Activated CD8-positive, alpha-beta T cell treated with anti-CD3 and anti-CD28 coated beads for 36 hours (primary cell): ENCODE results near the gene ASTN2. TPM values are rescaled to one million over a fixed set of nuclear protein-coding genes. Genes with fewer than 3 reads are reported as not detected.
"Not testable (repeated sequence)": the region's sequence is repeated elsewhere in the genome, so short reads cannot be mapped to it uniquely, and the experiment has no call there.

Experiments used
- ATAC-seq: fragments of 200-7000 bp; cut with Tn5 transposase; one replicate; pipeline ENCODE4 v1.10.0; 2021; ENCODE audit warnings: mild to moderate bottlenecking, moderate library complexity
- CTCF ChIA-PET: fragments of 350-600 bp; sonication (Branson Sonifier 250); formaldehyde crosslinking; loops from one replicate; lab custom pipeline; 2021; ENCODE audit warnings: antibody characterized with exemption; lab: Charles Lee
- POLR2A ChIA-PET: fragments of 350-600 bp; sonication (Branson Sonifier 250); formaldehyde crosslinking; loops from one replicate; lab custom pipeline; 2021; ENCODE audit warnings: antibody characterized with exemption; lab: Charles Lee
- DNase-seq: peaks from one replicate; pipeline ENCODE4 v3.0.0-alpha.2; 2020
- H3K27ac Mint-ChIP-seq: one replicate; pipeline ENCODE4 v1.8.0; 2021; ENCODE audit warnings: mild to moderate bottlenecking, mixed read lengths
- H3K27me3 Mint-ChIP-seq: one replicate; pipeline ENCODE4 v1.8.0; 2021; ENCODE audit warnings: mixed read lengths
- H3K36me3 Mint-ChIP-seq: one replicate; pipeline ENCODE4 v1.8.0; 2021; ENCODE audit warnings: low read depth, mixed read lengths
- H3K4me1 Mint-ChIP-seq: one replicate; pipeline ENCODE4 v1.8.0; 2021; ENCODE audit warnings: low read depth, mixed read lengths
- H3K4me3 Mint-ChIP-seq: one replicate; pipeline ENCODE4 v1.8.0; 2021; ENCODE audit warnings: mild to moderate bottlenecking, moderate library complexity, mixed read lengths
- H3K9me3 Mint-ChIP-seq: one replicate; pipeline ENCODE4 v1.8.0; 2021; ENCODE audit warnings: mixed read lengths
- intact Hi-C: fragments of 100-400 bp; cut with micrococcal nuclease; formaldehyde crosslinking; loops from one replicate; pipeline ENCODE4 v1.10.0; 2022
- total RNA-seq, 2 experiments: library from RNA; stranded (reverse); gene quantifications; one replicate each; pipeline ENCODE4 v1.2.3, GENCODE V29; 2021
- TF ChIP-seq, protein P1 (sequence below): fragments of 200-600 bp; IDR thresholded peaks from one replicate; pipeline ENCODE4 v1.8.0; 2022; ENCODE audit warnings: antibody characterized with exemption, mild to moderate bottlenecking

Gene ASTN2
- total RNA-seq, 2 experiments from 2014 or later = 5.2 to 5.7 TPM

GRCh38 chr9:116842658-116843057 lies 572.2 kb downstream of the ASTN2 start:
- CTCF ChIA-PET = interaction anchor here (1.7 kb wide), 1 partner anchor 18 kb away, joined by 4 read pairs; no protein-coding TSS in a partner anchor
- Mint-ChIP-seq H3K4me1 (no peaks in the 10 kb centered on the region), H3K4me3 (no peak overlapping the region), H3K27me3 (no peaks in the 10 kb centered on the region), H3K9me3 (no peaks in the 10 kb centered on the region), H3K36me3 (no peaks in the 10 kb centered on the region), H3K27ac (no peak overlapping the region)
- POLR2A ChIA-PET = no interaction called here
- DNase-seq (no peak), ATAC-seq (no peak)
- intact Hi-C loops = no loop called here
- TF ChIP-seq, protein P1, sequence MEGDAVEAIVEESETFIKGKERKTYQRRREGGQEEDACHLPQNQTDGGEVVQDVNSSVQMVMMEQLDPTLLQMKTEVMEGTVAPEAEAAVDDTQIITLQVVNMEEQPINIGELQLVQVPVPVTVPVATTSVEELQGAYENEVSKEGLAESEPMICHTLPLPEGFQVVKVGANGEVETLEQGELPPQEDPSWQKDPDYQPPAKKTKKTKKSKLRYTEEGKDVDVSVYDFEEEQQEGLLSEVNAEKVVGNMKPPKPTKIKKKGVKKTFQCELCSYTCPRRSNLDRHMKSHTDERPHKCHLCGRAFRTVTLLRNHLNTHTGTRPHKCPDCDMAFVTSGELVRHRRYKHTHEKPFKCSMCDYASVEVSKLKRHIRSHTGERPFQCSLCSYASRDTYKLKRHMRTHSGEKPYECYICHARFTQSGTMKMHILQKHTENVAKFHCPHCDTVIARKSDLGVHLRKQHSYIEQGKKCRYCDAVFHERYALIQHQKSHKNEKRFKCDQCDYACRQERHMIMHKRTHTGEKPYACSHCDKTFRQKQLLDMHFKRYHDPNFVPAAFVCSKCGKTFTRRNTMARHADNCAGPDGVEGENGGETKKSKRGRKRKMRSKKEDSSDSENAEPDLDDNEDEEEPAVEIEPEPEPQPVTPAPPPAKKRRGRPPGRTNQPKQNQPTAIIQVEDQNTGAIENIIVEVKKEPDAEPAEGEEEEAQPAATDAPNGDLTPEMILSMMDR = no peak

DNA sequence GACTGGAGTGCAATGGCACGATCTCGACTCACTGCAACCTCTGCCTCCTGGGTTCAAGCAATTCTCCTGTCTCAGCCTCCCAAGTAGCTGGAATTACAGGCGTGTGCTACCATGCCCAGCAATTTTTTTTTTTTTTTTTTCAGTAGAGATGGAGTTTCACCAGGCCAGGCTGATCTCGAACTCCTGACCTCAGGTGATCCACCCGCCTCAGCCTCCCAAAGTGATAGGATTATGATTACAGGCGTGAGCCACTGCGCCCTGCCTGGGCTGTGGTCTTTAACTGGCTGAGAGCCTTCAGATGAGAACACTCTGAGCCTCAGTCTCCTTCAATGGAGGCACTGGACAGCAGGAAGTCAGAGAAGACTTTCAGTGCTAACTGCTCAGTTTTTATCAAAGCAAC lies 576.4 kb downstream of the ASTN2 start:
- CTCF ChIA-PET, H3K27ac Mint-ChIP-seq, POLR2A ChIA-PET, DNase-seq, H3K36me3 Mint-ChIP-seq, intact Hi-C loops, H3K4me1 Mint-ChIP-seq, ATAC-seq, H3K27me3 Mint-ChIP-seq, H3K4me3 Mint-ChIP-seq, H3K9me3 Mint-ChIP-seq: not testable (repeated sequence)

- intact Hi-C loops = no loop called here
- Mint-ChIP-seq H3K36me3 (no peaks in the 10 kb centered on the region), H3K27me3 (peaks cover 7% of the 10 kb centered on the region), H3K4me1 (no peaks in the 10 kb centered on the region), H3K27ac (no peak overlapping the region), H3K4me3 (no peak overlapping the region), H3K9me3 (no peaks in the 10 kb centered on the region)
- no peak for DNase-seq
- ChIA-PET CTCF (no interaction called here), POLR2A (no interaction called here)
- TF ChIP-seq, protein P1 = no peak
- no peak for ATAC-seq
Observed at GRCh38 chr9:116837018-116837989, 577.6 kb downstream of the ASTN2 start.

GRCh38 chr9:116830321-116830720 lies 584.5 kb downstream of the ASTN2 start:
- POLR2A ChIA-PET, H3K36me3 Mint-ChIP-seq, DNase-seq, CTCF ChIA-PET, H3K9me3 Mint-ChIP-seq, intact Hi-C loops, H3K27ac Mint-ChIP-seq, H3K4me3 Mint-ChIP-seq, H3K4me1 Mint-ChIP-seq, H3K27me3 Mint-ChIP-seq, ATAC-seq: not testable (repeated sequence)

DNA sequence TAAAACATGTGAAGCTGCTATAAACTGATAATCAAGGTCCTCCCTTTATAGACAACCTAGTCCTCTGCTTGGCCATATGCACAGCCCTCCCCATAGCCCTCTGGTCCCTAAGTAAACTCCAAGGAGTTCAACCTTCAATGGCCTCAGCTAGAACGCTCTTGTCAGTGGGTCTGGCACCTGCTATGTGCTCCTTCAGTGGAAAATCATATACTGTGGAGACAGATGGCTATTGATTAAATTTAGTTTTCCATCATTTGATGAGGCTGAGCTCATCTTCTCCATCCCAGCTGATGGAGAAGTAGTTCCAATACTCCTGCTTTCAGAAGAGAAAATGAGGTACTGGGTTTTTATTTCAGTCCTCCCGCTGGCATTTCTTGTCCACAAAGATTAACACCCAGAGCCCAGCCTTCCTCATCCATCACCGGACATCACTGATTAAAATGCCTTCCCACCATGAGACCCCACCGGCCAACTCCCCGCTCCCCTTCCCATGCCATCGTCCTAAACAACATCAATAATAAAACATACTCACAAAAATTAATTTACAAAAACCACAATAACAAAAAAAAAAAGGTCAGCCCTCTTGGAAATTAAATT lies 593.1 kb downstream of the ASTN2 start:
- Mint-ChIP-seq H3K4me1 (no peaks in the 10 kb centered on the region), H3K9me3 (no peaks in the 10 kb centered on the region), H3K4me3 (no peak overlapping the region), H3K27me3 (no peaks in the 10 kb centered on the region), H3K36me3 (no peaks in the 10 kb centered on the region), H3K27ac (no peak overlapping the region)
- ChIA-PET CTCF (no interaction called here), POLR2A (no interaction called here)
- DNase-seq = no peak
- TF ChIP-seq, protein P1 = no peak
- intact Hi-C loops = no loop called here
- no peak for ATAC-seq

- TF ChIP-seq, protein P1 = no peak
- ChIA-PET POLR2A (no interaction called here), CTCF (no interaction called here)
- Mint-ChIP-seq H3K36me3 (no peaks in the 10 kb centered on the region), H3K27ac (no peak overlapping the region), H3K27me3 (peaks cover 3% of the 10 kb centered on the region), H3K4me3 (no peak overlapping the region), H3K9me3 (no peaks in the 10 kb centered on the region), H3K4me1 (no peaks in the 10 kb centered on the region)
- ATAC-seq = no peak
- no peak for DNase-seq
- intact Hi-C loops = no loop called here
Observed at GRCh38 chr9:116819116-116819515, 595.7 kb downstream of the ASTN2 start.
